ACC112 (cell line): Measurements from ENCODE around the gene PDZD7.

Experiments
- H2AFZ ChIP-seq: fragments of 200-600 bp; sonication (generic); one replicate; pipeline ENCODE4 v1.6.0; 2017; ENCODE audit warnings: antibody characterized with exemption, low read length; ENCODE audit not compliant: unreplicated experiment
- H3K27ac ChIP-seq: fragments of 200-600 bp; sonication (generic); 2 replicates; pipeline ENCODE4 v1.5.1; 2014; ENCODE audit warnings: low read depth, mild to moderate bottlenecking, antibody characterized with exemption, low read length, moderate library complexity
- H3K27me3 ChIP-seq: fragments of 200-600 bp; sonication (generic); 2 replicates; pipeline ENCODE4 v1.6.1; 2014; ENCODE audit warnings: mild to moderate bottlenecking, antibody characterized with exemption, low read length, moderate library complexity, mixed read lengths; ENCODE audit not compliant: insufficient read depth
- H3K36me3 ChIP-seq: fragments of 200-600 bp; sonication (generic); 2 replicates; pipeline ENCODE4 v1.6.1; 2016; ENCODE audit warnings: mild to moderate bottlenecking, antibody characterized with exemption, low read length, moderate library complexity, mixed read lengths; ENCODE audit not compliant: insufficient read depth
- H3K4me1 ChIP-seq: fragments of 200-600 bp; sonication (generic); one replicate; pipeline ENCODE4 v1.6.1; 2016; ENCODE audit warnings: low read length, mixed read lengths; ENCODE audit not compliant: insufficient read depth, unreplicated experiment, control insufficient read depth
- H3K4me3 ChIP-seq: fragments of 200-600 bp; sonication (generic); 2 replicates; pipeline ENCODE4 v1.5.1; 2014; ENCODE audit warnings: mild to moderate bottlenecking, low read depth, low read length
- H3K79me2 ChIP-seq: fragments of 200-600 bp; sonication (generic); one replicate; pipeline ENCODE4 v1.6.0; 2016; ENCODE audit warnings: low read length; ENCODE audit not compliant: control insufficient read depth, unreplicated experiment, insufficient read depth

PDZD7 gene

GRCh38 chr10:101018118-101018599, 12.8 kb downstream of the PDZD7 start:
- Histone ChIP-seq H2AFZ (no peak overlapping the region), H3K36me3 (no peaks in the 10 kb centered on the region), H3K4me1 (peaks cover 22% of the 10 kb centered on the region), H3K27me3 (no peaks in the 10 kb centered on the region), H3K27ac (no peak overlapping the region), H3K4me3 (no peak overlapping the region), H3K79me2 (no peaks in the 10 kb centered on the region)

DNA sequence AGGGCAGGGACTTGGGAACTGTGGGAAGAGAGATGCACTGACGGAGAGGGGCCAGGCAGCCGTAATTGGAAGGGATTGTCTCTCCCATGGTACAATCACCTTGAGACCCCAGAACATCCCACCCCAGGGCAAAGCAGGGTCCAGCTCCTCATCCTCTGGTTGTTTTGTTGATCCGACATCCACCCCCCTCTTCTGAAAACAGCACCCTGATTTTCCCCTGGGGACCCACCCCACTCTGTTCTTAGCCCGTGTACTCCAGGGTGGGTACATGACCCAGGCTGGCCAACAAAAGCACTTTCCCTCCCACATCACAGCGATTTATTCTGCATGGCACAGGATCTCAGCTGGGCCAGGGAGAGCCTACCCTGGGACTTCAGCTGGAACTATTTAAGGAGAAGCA, 14.1 kb downstream of the PDZD7 start:
- Histone ChIP-seq H2AFZ (no peak overlapping the region), H3K27ac (no peak overlapping the region), H3K4me1 (peaks cover 22% of the 10 kb centered on the region), H3K36me3 (no peaks in the 10 kb centered on the region), H3K79me2 (no peaks in the 10 kb centered on the region), H3K4me3 (no peak overlapping the region), H3K27me3 (no peaks in the 10 kb centered on the region)

- Histone ChIP-seq H3K36me3 (no peaks in the 10 kb centered on the region), H3K27me3 (no peaks in the 10 kb centered on the region), H3K4me1 (peaks cover 22% of the 10 kb centered on the region), H3K79me2 (no peaks in the 10 kb centered on the region), H3K27ac (no peak overlapping the region), H2AFZ (no peak overlapping the region), H3K4me3 (no peak overlapping the region)
These were observed 15.4 kb downstream of the PDZD7 start for GRCh38 chr10:101015582-101015973.

DNA sequence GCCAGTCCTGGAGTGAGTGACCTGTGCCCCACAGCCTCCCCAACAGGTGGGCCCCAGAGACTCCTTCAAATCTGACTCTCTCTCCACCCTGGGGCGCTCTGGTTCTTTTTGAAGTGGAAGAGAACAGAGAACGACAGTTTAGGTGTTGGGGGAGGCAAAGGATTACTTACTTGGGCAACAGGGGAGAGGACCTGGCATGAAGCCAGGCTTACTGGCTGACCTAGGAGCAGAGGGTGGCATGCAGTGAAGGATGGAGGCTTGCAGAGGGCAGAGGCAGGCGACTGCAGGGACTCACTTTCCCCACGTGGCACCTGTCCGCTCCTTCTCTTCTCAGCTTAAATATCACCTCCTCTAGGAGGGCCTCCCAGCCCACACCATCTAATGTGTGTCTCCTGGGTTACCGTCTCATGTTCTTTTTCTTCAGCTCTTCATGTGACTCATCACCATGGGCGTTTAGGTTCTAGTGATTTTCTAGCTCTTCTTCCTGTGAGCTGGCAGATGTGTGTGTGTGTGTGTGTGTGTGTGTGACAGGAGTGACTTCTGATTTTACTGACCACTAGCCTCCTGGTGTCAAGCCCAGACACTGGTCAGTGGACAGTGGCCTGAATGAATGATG, 15.9 kb downstream of the PDZD7 start:
- H3K27me3 ChIP-seq, result no peaks in the 10 kb centered on the region
- no peak overlapping the region for H2AFZ ChIP-seq
- peaks cover 22% of the 10 kb centered on the region for H3K4me1 ChIP-seq
- no peaks in the 10 kb centered on the region for H3K36me3 ChIP-seq
- peak overlapping the region; percentile 28; the same call in 1 of the 2 replicates for H3K27ac ChIP-seq
- H3K79me2 ChIP-seq, result no peaks in the 10 kb centered on the region
- H3K4me3 ChIP-seq, result no peak overlapping the region

- H2AFZ ChIP-seq, result no peak overlapping the region
- H3K79me2 ChIP-seq, result no peaks in the 10 kb centered on the region
- H3K4me3 ChIP-seq, result no peak overlapping the region
- no peaks in the 10 kb centered on the region for H3K27me3 ChIP-seq
- H3K36me3 ChIP-seq, result no peaks in the 10 kb centered on the region
- H3K27ac ChIP-seq, result peak overlapping the region; percentile 28; the same call in 1 of the 2 replicates
- peaks cover 22% of the 10 kb centered on the region for H3K4me1 ChIP-seq
These were observed 16.6 kb downstream of the PDZD7 start for GRCh38 chr10:101014230-101014884.

- no peaks in the 10 kb centered on the region for H3K79me2 ChIP-seq
- no peak overlapping the region for H2AFZ ChIP-seq
- peak overlapping the region; percentile 8; the same call in 1 of the 2 replicates for H3K27ac ChIP-seq
- H3K4me3 ChIP-seq, result no peak overlapping the region
- peaks cover 23% of the 10 kb centered on the region for H3K4me1 ChIP-seq
- H3K27me3 ChIP-seq, result no peaks in the 10 kb centered on the region
- no peaks in the 10 kb centered on the region for H3K36me3 ChIP-seq
These were observed 17.5 kb downstream of the PDZD7 start for GRCh38 chr10:101013365-101013825.

GRCh38 chr10:101012525-101013364, 18.2 kb downstream of the PDZD7 start:
- H2AFZ ChIP-seq, result no peak overlapping the region
- no peaks in the 10 kb centered on the region for H3K36me3 ChIP-seq
- H3K27ac ChIP-seq, result peak overlapping the region; percentile 8; the same call in 1 of the 2 replicates
- H3K4me3 ChIP-seq, result no peak overlapping the region
- peaks cover 29% of the 10 kb centered on the region for H3K4me1 ChIP-seq
- H3K79me2 ChIP-seq, result no peaks in the 10 kb centered on the region
- no peaks in the 10 kb centered on the region for H3K27me3 ChIP-seq

- H3K27ac ChIP-seq, result no peak overlapping the region
These were observed 19.2 kb downstream of the PDZD7 start for GRCh38 chr10:101011517-101012423.

GRCh38 chr10:101010329-101010728, 20.6 kb downstream of the PDZD7 start:
- Histone ChIP-seq H3K4me3 (no peak overlapping the region), H3K4me1 (peaks cover 35% of the 10 kb centered on the region), H3K36me3 (peaks cover 8% of the 10 kb centered on the region; the same call in 1 of the 2 replicates), H3K79me2 (no peaks in the 10 kb centered on the region), H3K27me3 (no peaks in the 10 kb centered on the region), H3K27ac (no peak overlapping the region), H2AFZ (no peak overlapping the region)

More at GRCh38 chr10:101011517-101012423, 19.2 kb downstream of the PDZD7 start:
- H3K79me2 ChIP-seq, result no peaks in the 10 kb centered on the region
- H3K27me3 ChIP-seq, result no peaks in the 10 kb centered on the region
- H2AFZ ChIP-seq, result no peak overlapping the region
- H3K4me1 ChIP-seq, result peaks cover 37% of the 10 kb centered on the region
- no peak overlapping the region for H3K4me3 ChIP-seq
- no peaks in the 10 kb centered on the region for H3K36me3 ChIP-seq
